ENCODE results near the gene LDLRAD3.

DNA sequence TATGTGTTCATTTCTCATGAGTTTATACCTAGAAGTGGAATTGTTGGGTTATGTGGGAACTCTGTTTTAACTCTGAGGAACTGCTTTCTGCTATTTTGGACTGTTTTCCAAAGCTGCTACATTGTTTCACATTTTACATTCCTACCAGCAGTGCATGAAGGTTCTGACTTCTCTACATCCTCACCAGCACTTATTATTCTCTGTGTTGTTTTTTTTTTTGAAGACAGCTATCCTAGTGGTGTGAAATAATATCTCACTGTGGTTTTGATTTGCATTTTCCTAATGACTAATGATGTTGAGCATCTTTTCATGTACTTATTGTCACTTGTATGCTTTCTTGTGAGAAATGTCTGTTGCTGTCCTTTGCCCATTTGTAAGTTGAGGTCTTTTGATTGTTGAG lies 175.4 kb downstream of the LDLRAD3 start:
- TF ChIP-seq, protein P1, sequence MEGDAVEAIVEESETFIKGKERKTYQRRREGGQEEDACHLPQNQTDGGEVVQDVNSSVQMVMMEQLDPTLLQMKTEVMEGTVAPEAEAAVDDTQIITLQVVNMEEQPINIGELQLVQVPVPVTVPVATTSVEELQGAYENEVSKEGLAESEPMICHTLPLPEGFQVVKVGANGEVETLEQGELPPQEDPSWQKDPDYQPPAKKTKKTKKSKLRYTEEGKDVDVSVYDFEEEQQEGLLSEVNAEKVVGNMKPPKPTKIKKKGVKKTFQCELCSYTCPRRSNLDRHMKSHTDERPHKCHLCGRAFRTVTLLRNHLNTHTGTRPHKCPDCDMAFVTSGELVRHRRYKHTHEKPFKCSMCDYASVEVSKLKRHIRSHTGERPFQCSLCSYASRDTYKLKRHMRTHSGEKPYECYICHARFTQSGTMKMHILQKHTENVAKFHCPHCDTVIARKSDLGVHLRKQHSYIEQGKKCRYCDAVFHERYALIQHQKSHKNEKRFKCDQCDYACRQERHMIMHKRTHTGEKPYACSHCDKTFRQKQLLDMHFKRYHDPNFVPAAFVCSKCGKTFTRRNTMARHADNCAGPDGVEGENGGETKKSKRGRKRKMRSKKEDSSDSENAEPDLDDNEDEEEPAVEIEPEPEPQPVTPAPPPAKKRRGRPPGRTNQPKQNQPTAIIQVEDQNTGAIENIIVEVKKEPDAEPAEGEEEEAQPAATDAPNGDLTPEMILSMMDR (IDR thresholded peaks at IDR 0.05; ENCODE audit: low read depth, low read length) = no peak
- TF ChIP-seq EZH2phosphoT487 (IDR thresholded peaks at IDR 0.05; ENCODE audit: low read depth) = no peak
